SK-N-SH treated with all-trans-retinoic acid at 6 μM for 48 hours (cell line): ENCODE measurements around the gene CYS1.

ENCODE experiments used
- ARNTL ChIP-seq: fragments of 450-650 bp; formaldehyde crosslinking; IDR thresholded peaks from 2 replicates; pipeline ENCODE4 v1.5.0; 2020; ENCODE audit warnings: low read depth, mild to moderate bottlenecking, moderate library complexity, borderline replicate concordance
- CSDC2 ChIP-seq: fragments of 250-450 bp; sonication (Bioruptor Pico); IDR thresholded peaks from 2 replicates; pipeline ENCODE4 v1.5.0; 2020; ENCODE audit warnings: mild to moderate bottlenecking, moderate library complexity
- SNAI2 ChIP-seq: fragments of 250-450 bp; sonication (Bioruptor Pico); IDR thresholded peaks from 2 replicates; pipeline ENCODE4 v1.5.0; 2020; ENCODE audit warnings: mild to moderate bottlenecking, moderate library complexity
- TCF4 ChIP-seq: fragments of 250-450 bp; sonication (Bioruptor Pico); IDR thresholded peaks from 2 replicates; pipeline ENCODE4 v1.8.0; 2021; ENCODE audit warnings: mild to moderate bottlenecking, moderate library complexity, borderline replicate concordance
- ZC3H10 ChIP-seq: fragments of 250-450 bp; sonication (Bioruptor Pico); IDR thresholded peaks from 2 replicates; pipeline ENCODE4 v1.5.1; 2021; ENCODE audit warnings: mild to moderate bottlenecking, moderate library complexity
- ZFP30 ChIP-seq: fragments of 450-650 bp; formaldehyde crosslinking; IDR thresholded peaks from 2 replicates; pipeline ENCODE4 v1.5.0; 2022; ENCODE audit warnings: mild to moderate bottlenecking, moderate library complexity
- TF ChIP-seq, protein P1 (sequence below): fragments of 250-450 bp; sonication (Bioruptor Pico); IDR thresholded peaks from 2 replicates; pipeline ENCODE4 v1.8.0; 2020; ENCODE audit warnings: mild to moderate bottlenecking, moderate library complexity, borderline replicate concordance

DNA sequence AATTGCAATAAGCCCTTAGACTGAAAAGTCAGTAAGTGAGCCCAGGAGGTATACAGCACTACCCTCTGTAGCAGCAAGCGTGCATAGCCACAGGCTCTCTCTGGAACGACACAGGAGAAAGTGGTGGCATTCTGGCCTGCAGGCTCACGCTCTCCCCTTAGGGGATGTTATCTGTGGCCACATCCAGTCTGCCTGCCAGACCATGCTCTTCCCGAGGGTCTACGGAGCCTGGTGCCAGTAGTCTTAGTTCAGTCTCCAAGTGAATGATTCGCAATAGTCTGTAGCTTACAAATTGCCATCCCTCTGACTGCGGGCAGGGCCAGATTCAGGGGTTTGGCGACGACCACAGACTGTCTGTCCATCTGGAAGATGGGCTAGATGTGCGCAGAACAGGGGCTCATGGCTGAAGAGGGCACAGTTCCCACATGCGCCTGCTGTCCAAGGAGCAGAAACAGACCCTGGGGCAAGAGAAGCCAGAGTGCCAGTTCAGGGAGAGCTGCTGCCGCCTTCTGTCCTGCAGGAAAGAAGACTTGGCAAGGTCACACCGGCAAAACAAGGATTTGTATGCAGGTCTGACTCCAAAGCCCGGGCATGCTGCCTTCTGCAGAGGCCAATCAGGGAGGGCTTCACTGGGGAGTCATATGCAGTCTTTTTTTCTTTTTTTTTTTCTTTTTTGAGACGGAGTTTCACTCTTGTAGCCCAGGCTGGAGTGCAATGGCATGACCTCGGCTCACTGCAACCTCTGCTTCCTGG lies 40.4 kb downstream of the CYS1 start:
- TF ChIP-seq, protein P1, sequence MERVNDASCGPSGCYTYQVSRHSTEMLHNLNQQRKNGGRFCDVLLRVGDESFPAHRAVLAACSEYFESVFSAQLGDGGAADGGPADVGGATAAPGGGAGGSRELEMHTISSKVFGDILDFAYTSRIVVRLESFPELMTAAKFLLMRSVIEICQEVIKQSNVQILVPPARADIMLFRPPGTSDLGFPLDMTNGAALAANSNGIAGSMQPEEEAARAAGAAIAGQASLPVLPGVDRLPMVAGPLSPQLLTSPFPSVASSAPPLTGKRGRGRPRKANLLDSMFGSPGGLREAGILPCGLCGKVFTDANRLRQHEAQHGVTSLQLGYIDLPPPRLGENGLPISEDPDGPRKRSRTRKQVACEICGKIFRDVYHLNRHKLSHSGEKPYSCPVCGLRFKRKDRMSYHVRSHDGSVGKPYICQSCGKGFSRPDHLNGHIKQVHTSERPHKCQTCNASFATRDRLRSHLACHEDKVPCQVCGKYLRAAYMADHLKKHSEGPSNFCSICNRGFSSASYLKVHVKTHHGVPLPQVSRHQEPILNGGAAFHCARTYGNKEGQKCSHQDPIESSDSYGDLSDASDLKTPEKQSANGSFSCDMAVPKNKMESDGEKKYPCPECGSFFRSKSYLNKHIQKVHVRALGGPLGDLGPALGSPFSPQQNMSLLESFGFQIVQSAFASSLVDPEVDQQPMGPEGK (CRISPR knock-in tag) = no peak
- TF ChIP-seq TCF4 (CRISPR knock-in tag) = no peak
- TF ChIP-seq CSDC2 (CRISPR knock-in tag) = no peak
- no peak for TF ChIP-seq ARNTL (CRISPR knock-in tag)
- no peak for TF ChIP-seq SNAI2 (CRISPR knock-in tag)
- no peak for TF ChIP-seq ZC3H10 (CRISPR knock-in tag)
- no peak for TF ChIP-seq ZFP30 (CRISPR knock-in tag)
